SK-N-SH (cell line): ENCODE results near the gene SCARB2. TPM values are rescaled to one million over a fixed set of nuclear protein-coding genes. Genes with fewer than 3 reads are reported as not detected.
"Not testable (repeated sequence)": the region's sequence is repeated elsewhere in the genome, so short reads cannot be mapped to it uniquely, and the experiment has no call there.

Source experiments
- CTCF ChIA-PET: fragments of 300-600, 350-600 bp; formaldehyde crosslinking; extraction: SDS; loops from one replicate; lab custom pipeline; 2021; lab: Yijun Ruan, JAX
- POLR2A ChIA-PET: fragments of 350-600 bp; sonication (Branson Sonifier 250); formaldehyde crosslinking; extraction: SDS; loops from one replicate; lab custom pipeline; 2020; ENCODE audit warnings: antibody characterized with exemption, inconsistent platforms; lab: Yijun Ruan, JAX
- DNase-seq: peaks from one replicate; pipeline ENCODE4 v3.0.0; 2012
- H2AFZ ChIP-seq: fragments of 200-600 bp; sonication (generic); 2 replicates; pipeline ENCODE4 v1.8.1; 2016; ENCODE audit warnings: antibody characterized with exemption, mild to moderate bottlenecking, low read depth
- H3F3A ChIP-seq: fragments of 200-600 bp; sonication (generic); replicated peaks from 2 replicates; pipeline ENCODE3; 2016; ENCODE audit warnings: antibody characterized with exemption, mild to moderate bottlenecking; ENCODE audit not compliant: insufficient read depth
- H3K27ac ChIP-seq, 2 experiments: fragments of 200-500 bp in 1 of 2; fragments of 200-600 bp in 1 of 2; sonication (Bioruptor generic) in 1 of 2; sonication (generic), shearing (Covaris generic) in 1 of 2; 2 replicates each; pipeline versions ENCODE4 v1.5.1 to v1.6.1; 2014 to 2016; ENCODE audit warnings: low read depth in 2 of 2, inconsistent platforms in 1 of 2, low read length in 1 of 2, mild to moderate bottlenecking in 1 of 2, mixed read lengths in 1 of 2
- H3K27me3 ChIP-seq: fragments of 200-600 bp; sonication (generic), shearing (Covaris generic); 2 replicates; pipeline ENCODE4 v1.6.1; 2016; ENCODE audit warnings: mixed run types; ENCODE audit not compliant: insufficient read depth
- H3K36me3 ChIP-seq, 2 experiments: fragments of 200-500 bp in 1 of 2; fragments of 200-600 bp in 1 of 2; sonication (Bioruptor generic) in 1 of 2; sonication (generic) in 1 of 2; replicated peaks in 1 of 2; 2 replicates each; pipeline versions ENCODE3 to v1.5.1; 2014 to 2016; ENCODE audit warnings: low read length in 1 of 2, mild to moderate bottlenecking in 1 of 2; ENCODE audit not compliant: insufficient read depth in 2 of 2, control insufficient read depth in 1 of 2
- H3K4me1 ChIP-seq, 2 experiments: fragments of 200-500 bp in 1 of 2; fragments of 200-600 bp in 1 of 2; sonication (Bioruptor generic) in 1 of 2; sonication (generic), shearing (Covaris generic) in 1 of 2; 2 replicates each; pipeline versions ENCODE4 v1.5.1 to v1.6.1; 2014 to 2016; ENCODE audit warnings: low read depth in 1 of 2, low read length in 1 of 2, mixed run types in 1 of 2; ENCODE audit not compliant: insufficient read depth in 2 of 2, control insufficient read depth in 1 of 2
- H3K4me2 ChIP-seq: fragments of 200-600 bp; sonication (generic), shearing (Covaris generic); 2 replicates; pipeline ENCODE4 v1.6.1; 2017; ENCODE audit warnings: mixed run types
- H3K4me3 ChIP-seq, 2 experiments: fragments of 200-500 bp in 1 of 2; fragments of 200-600 bp in 1 of 2; sonication (Bioruptor generic) in 1 of 2; sonication (generic), shearing (Covaris generic) in 1 of 2; 2 replicates each; pipeline versions ENCODE4 v1.5.1 to v1.8.1; 2014 to 2016; ENCODE audit warnings: low read depth in 2 of 2, inconsistent platforms in 1 of 2, low read length in 1 of 2, mild to moderate bottlenecking in 1 of 2, mixed read lengths in 1 of 2, moderate library complexity in 1 of 2
- H3K79me2 ChIP-seq: fragments of 200-600 bp; sonication (generic); 2 replicates; pipeline ENCODE4 v1.8.1; 2017; ENCODE audit warnings: mild to moderate bottlenecking; ENCODE audit not compliant: insufficient read depth
- H3K9ac ChIP-seq: fragments of 200-600 bp; sonication (generic); 2 replicates; pipeline ENCODE4 v1.6.1; 2017; ENCODE audit warnings: mixed run types
- H3K9me2 ChIP-seq: fragments of 200-600 bp; sonication (generic); 2 replicates; pipeline ENCODE4 v1.6.1; 2017; ENCODE audit warnings: mixed run types
- H3K9me3 ChIP-seq: fragments of 200-600 bp; sonication (generic); 2 replicates; pipeline ENCODE4 v1.6.1; 2017; ENCODE audit warnings: mixed run types, mild to moderate bottlenecking, moderate library complexity
- H4K20me1 ChIP-seq: fragments of 200-600 bp; sonication (generic); 2 replicates; pipeline ENCODE4 v1.6.1; 2017; ENCODE audit warnings: mild to moderate bottlenecking, mixed run types; ENCODE audit not compliant: insufficient read depth
- FOXJ3 ChIP-seq: sonication (generic); formaldehyde crosslinking; IDR thresholded peaks from 2 replicates; pipeline ENCODE4 v1.5.1; 2020; ENCODE audit warnings: mild to moderate bottlenecking, missing genetic modification reagents
- MXI1 ChIP-seq: IDR thresholded peaks from 2 replicates; pipeline ENCODE4 v1.6.1; 2012; ENCODE audit warnings: mild to moderate bottlenecking, low read depth, low read length, improper control_type of control experiment
- NRF1 ChIP-seq: IDR thresholded peaks from 2 replicates; pipeline ENCODE4 v1.6.1; 2012; ENCODE audit warnings: low read depth, mild to moderate bottlenecking, low read length
- RAD21 ChIP-seq: IDR thresholded peaks from 2 replicates; pipeline ENCODE4 v1.6.1; 2012; ENCODE audit warnings: mild to moderate bottlenecking, low read length
- RXRA ChIP-seq: IDR thresholded peaks from 2 replicates; pipeline ENCODE4 v1.4.0; 2012; ENCODE audit warnings: low read depth, mild to moderate bottlenecking, borderline replicate concordance
- TEAD4 ChIP-seq: IDR thresholded peaks from 2 replicates; pipeline ENCODE4 v1.4.0; 2012; ENCODE audit warnings: mild to moderate bottlenecking, borderline replicate concordance; ENCODE audit not compliant: insufficient read depth
- USF2 ChIP-seq: fragments of 150-350 bp; IDR thresholded peaks from 2 replicates; pipeline ENCODE4 v1.6.1; 2017; ENCODE audit warnings: antibody characterized with exemption, low read length, low read depth, borderline replicate concordance
- WGBS: methylation state at CpG from one replicate; pipeline ENCODE4 v1.1.6; 2017; ENCODE audit warnings: low lambda C conversion rate; 5-methylcytosine and 5-hydroxymethylcytosine counted together
- polyA plus RNA-seq, 3 experiments: library from polyadenylated mRNA; depleted of rRNA; stranded (reverse); fragments of >200 nt; gene quantifications; 2 replicates each; pipeline ENCODE4 v1.2.3, GENCODE V29; 2012

Gene SCARB2
- polyA plus RNA-seq, 1 of the 3 experiments (the other 2 are of a cell fraction): 82.6 TPM

- H3K9me2 ChIP-seq: no peaks in the 10 kb centered on the region
- H3K4me2 ChIP-seq: no peak overlapping the region
- peaks cover 0 to 2% of the 10 kb centered on the region in 2 experiments; a peak in 1 of 4 replicates for H3K4me1 ChIP-seq
- H4K20me1 ChIP-seq: no peaks in the 10 kb centered on the region
- H3K9ac ChIP-seq: no peak overlapping the region
- H3K36me3 ChIP-seq: no peaks in the 10 kb centered on the region
- no peaks in the 10 kb centered on the region for H3K9me3 ChIP-seq
- no peaks in the 10 kb centered on the region; the same call in 1 of the 2 replicates for H3K27me3 ChIP-seq
- WGBS: 7% methylated on average over 1 of the region's 1 CpG
- H2AFZ ChIP-seq: no peak overlapping the region
- H3F3A ChIP-seq: no peaks in the 10 kb centered on the region
- no peaks in the 10 kb centered on the region for H3K79me2 ChIP-seq
- POLR2A ChIA-PET: no interaction called here
- CTCF ChIA-PET: interaction anchor here (0.8 to 1.0 kb wide), 3 partner anchors 13 to 132 kb away, joined by 3 read pairs; no protein-coding TSS in a partner anchor
- no peak overlapping the region for H3K27ac ChIP-seq
- no peak for TF ChIP-seq FOXJ3 (CRISPR knock-in tag)
- TF ChIP-seq USF2: no peak
- TF ChIP-seq RAD21: peak; percentile 19; the same call in 1 of the 2 replicates
- no peak for TF ChIP-seq RXRA
- no peak for DNase-seq
- H3K4me3 ChIP-seq: no peak overlapping the region
Observed at GRCh38 chr4:76246025-76246424, 32.4 kb upstream of the SCARB2 start.

GRCh38 chr4:76243877-76244276 lies 30.3 kb upstream of the SCARB2 start:
- CTCF ChIA-PET: interaction anchor here (2.8 kb wide), 1 partner anchor 8 kb away, joined by 19 read pairs; the partner anchor contains the start of gene FAM47E

GRCh38 chr4:76240236-76240635 lies 26.6 kb upstream of the SCARB2 start:
- POLR2A ChIA-PET: no interaction called here
- 53% methylated on average over 2 of the region's 2 CpGs for WGBS
- no peak overlapping the region for H3K4me3 ChIP-seq
- TF ChIP-seq NRF1: no peak
- TF ChIP-seq TEAD4: no peak
- no peak for TF ChIP-seq MXI1
- TF ChIP-seq, all 33 proteins: peak for 0
- H4K20me1 ChIP-seq: no peaks in the 10 kb centered on the region
- H3K9ac ChIP-seq: no peak overlapping the region
- no peaks in the 10 kb centered on the region for H3K27me3 ChIP-seq
- H3K36me3 ChIP-seq: no peaks in the 10 kb centered on the region
- H3K4me1 ChIP-seq: no peaks in the 10 kb centered on the region
- no peaks in the 10 kb centered on the region for H3K79me2 ChIP-seq
- no peak overlapping the region for H3K27ac ChIP-seq
- no peak for DNase-seq
- H3F3A ChIP-seq: peaks cover 5% of the 10 kb centered on the region
- no peak overlapping the region for H3K4me2 ChIP-seq
- 0 out of 2 replicates have a peak, but pooled peaks cover 3% of the 10 kb centered on the region for H3K9me3 ChIP-seq
- no peaks in the 10 kb centered on the region for H3K9me2 ChIP-seq
- no peak overlapping the region for H2AFZ ChIP-seq
- CTCF ChIA-PET: interaction anchor here (2.9 kb wide), 1 partner anchor 60 kb away, joined by 13 read pairs; no protein-coding TSS in a partner anchor

More at GRCh38 chr4:76243877-76244276, 30.3 kb upstream of the SCARB2 start:
- H3K27ac ChIP-seq, H3K27me3 ChIP-seq, H3K9me2 ChIP-seq, H4K20me1 ChIP-seq, DNase-seq, H3K4me3 ChIP-seq, H3K4me2 ChIP-seq, H3K9ac ChIP-seq, H3K79me2 ChIP-seq, H3F3A ChIP-seq, H2AFZ ChIP-seq, H3K9me3 ChIP-seq, H3K36me3 ChIP-seq, POLR2A ChIA-PET, H3K4me1 ChIP-seq: not testable (repeated sequence)
- 73% methylated on average over 2 of the region's 2 CpGs for WGBS
